ENCODE measurements around the gene HGS. TPM values are rescaled to one million over a fixed set of nuclear protein-coding genes. Genes with fewer than 3 reads are reported as not detected.

Gene HGS
- total and polyA plus RNA-seq, 2 of the 4 experiments (the other 2 are of a cell fraction), result 52.5 to 137 TPM

DNA sequence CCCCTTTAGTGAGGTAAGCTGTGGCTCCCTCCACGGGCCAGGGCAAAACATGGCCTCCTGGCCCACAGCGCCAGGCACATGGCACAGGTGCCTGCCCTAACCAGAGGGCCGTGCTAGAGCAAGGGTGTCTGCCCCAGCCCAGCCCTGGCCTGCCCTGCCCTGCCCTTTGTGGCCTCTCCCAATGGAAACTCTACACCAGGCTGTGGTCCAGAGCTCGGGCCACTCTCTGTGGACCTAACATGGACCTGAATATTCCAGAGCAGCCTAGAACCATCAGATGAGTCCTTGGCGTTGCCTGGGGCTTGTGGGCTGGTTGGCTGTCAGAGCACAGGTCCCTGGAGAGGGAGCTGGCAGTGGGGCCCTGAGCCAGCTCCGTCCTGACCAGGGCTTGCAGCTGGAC, 11.4 kb downstream of the HGS start:
- peaks cover 68% of the 10 kb centered on the region for H4K20me1 ChIP-seq (ENCODE audit: insufficient read depth, low read length)
- WGBS, 2 experiments (ENCODE audit: extremely low coverage in 2 of 2, insufficient read length in 1 of 2), result 83% methylated on average over 5 of the region's 6 CpGs; no CpG with 5 or more reads in 1 of the 2 experiments

More for the DNA sequence above, 11.4 kb downstream of the HGS start:
- Histone ChIP-seq H2AFZ (replicated peaks; ENCODE audit: low read length, poor library complexity) (no peak overlapping the region), H2BK5ac (ENCODE audit: low read depth, low read length, poor library complexity, severe bottlenecking) (no peak overlapping the region), H2BK20ac (ENCODE audit: low read depth, low read length) (no peak overlapping the region), H3K23ac (ENCODE audit: low read depth, low read length) (no peak overlapping the region), H4K8ac (ENCODE audit: low read depth in 2 of 2, low read length in 2 of 2) (no peak overlapping the region), H3K56ac (ENCODE audit: extremely low read depth, insufficient read depth, low read length) (no peak overlapping the region), H3K4me2 (ENCODE audit: low read depth, low read length) (no peak overlapping the region), H3K18ac (ENCODE audit: low read depth, low read length) (no peak overlapping the region), H3K14ac (replicated peaks; ENCODE audit: low read depth, low read length) (no peak overlapping the region), H2AK5ac (ENCODE audit: low read depth, low read length) (no peak overlapping the region), H3K9me1 (ENCODE audit: insufficient read depth, low read length) (no peaks in the 10 kb centered on the region), H3K27me3 (ENCODE audit: control insufficient read depth, insufficient read depth, low read length) (no peaks in the 10 kb centered on the region), H4K5ac (ENCODE audit: low read depth, low read length) (no peak overlapping the region), H2AK9ac (replicated peaks; ENCODE audit: low read depth, low read length, poor library complexity) (no peak overlapping the region), H3K4me1 (ENCODE audit: control insufficient read depth, insufficient read depth, low read length) (no peaks in the 10 kb centered on the region), H3K27ac (ENCODE audit: insufficient read depth, low read length) (no peak overlapping the region), H3K36me3 (ENCODE audit: control insufficient read depth, insufficient read depth, low read length) (peaks cover 80% of the 10 kb centered on the region), H4K91ac (ENCODE audit: insufficient read depth, low read depth, low read length) (no peak overlapping the region), H3K4me3 (ENCODE audit: insufficient read depth, low read depth, low read length) (no peak overlapping the region), H2BK120ac (ENCODE audit: low read depth, low read length) (no peak overlapping the region), H2BK15ac (ENCODE audit: low read depth, low read length) (no peak overlapping the region), H3K9me3 (ENCODE audit: control insufficient read depth, insufficient read depth, low read length) (no peaks in the 10 kb centered on the region), H3K79me1 (ENCODE audit: low read depth in 1 of 2, low read length in 2 of 2) (peaks cover 10 to 43% of the 10 kb centered on the region in 2 experiments; a peak in 3 of 4 replicates), H3K4ac (ENCODE audit: low read depth, low read length) (no peak overlapping the region), H3K9ac (ENCODE audit: low read depth, low read length) (no peak overlapping the region)
- CTCF ChIA-PET, result no interaction called here
- TF ChIP-seq BHLHE40 (IDR thresholded peaks at IDR 0.05; ENCODE audit: low read depth, low read length) (no peak), NFE2L2 (IDR thresholded peaks at IDR 0.05; ENCODE audit: low read depth, low read length) (no peak), POLR2A (IDR thresholded peaks at IDR 0.05; ENCODE audit: low read depth, low read length) (no peak), CEBPB (IDR thresholded peaks at IDR 0.05; ENCODE audit: low read depth, low read length) (no peak), CHD1 (IDR thresholded peaks at IDR 0.05; ENCODE audit: low read depth, low read length) (no peak), FOS (IDR thresholded peaks at IDR 0.05; ENCODE audit: low read depth, low read length) (no peak), RAD21 (IDR thresholded peaks at IDR 0.05; ENCODE audit: low read length) (no peak), MAFK (IDR thresholded peaks at IDR 0.05; ENCODE audit: low read depth, low read length) (no peak), MAZ (IDR thresholded peaks at IDR 0.05; ENCODE audit: borderline replicate concordance, low read depth, low read length) (no peak)
- dilution Hi-C loops (cut with HindIII; ENCODE audit: low sequenced_read_pairs, unreplicated experiment) (no loop called here), intact Hi-C loops (cut with micrococcal nuclease) (no loop called here), in situ Hi-C loops (cut with MboI; ENCODE audit: low sequenced_read_pairs) (no loop called here)
- no TSS peak for BruUV-seq (replicated peaks)
- POLR2A ChIA-PET (ENCODE audit: unreplicated experiment), result no interaction called here
- DNase-seq (no peak), ATAC-seq (ENCODE audit: low read depth) (no peak)
